ENCODE data around the gene ADAP1.

ADAP1 gene

DNA sequence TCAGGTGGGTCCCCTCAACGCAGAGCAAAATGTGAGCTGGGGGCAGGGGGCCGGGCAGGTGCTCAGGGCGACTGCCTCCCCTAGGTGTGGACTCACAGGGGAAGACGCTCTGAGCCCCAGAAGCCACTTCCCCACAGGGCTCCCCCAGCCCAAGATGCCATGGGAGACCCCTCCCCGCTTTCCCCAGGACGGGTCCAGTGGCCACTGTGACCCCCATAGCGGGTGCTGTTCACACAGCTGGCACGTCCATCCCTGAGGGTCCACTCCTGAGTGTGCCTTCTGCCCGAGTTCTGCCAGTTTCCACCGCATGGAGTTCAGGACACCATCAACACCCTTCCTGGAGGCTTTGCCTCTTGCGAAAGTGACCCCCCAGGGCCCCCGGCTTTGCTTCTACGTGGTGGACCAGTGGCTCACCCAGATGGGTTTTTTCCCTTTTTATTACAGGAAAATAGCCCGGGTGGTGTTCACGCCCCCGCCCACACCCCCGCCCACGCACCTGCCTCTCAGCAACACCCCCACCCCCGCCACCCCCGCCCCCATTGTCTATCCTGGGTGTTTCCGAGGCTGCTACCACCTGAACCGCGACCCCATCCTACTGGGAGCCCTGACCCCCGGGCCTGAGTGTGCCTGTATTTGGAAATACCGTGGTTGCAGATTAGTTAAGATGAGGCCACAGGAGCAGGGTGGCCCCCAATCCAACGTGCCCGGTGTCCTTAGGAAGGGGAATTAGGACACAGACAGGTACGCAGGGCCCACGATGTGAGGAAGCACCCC lies 32.0 kb downstream of the ADAP1 start:
- H3K4me3 ChIP-seq (ENCODE audit: low read depth, low read length) = no peak overlapping the region
- TF ChIP-seq, protein P1, sequence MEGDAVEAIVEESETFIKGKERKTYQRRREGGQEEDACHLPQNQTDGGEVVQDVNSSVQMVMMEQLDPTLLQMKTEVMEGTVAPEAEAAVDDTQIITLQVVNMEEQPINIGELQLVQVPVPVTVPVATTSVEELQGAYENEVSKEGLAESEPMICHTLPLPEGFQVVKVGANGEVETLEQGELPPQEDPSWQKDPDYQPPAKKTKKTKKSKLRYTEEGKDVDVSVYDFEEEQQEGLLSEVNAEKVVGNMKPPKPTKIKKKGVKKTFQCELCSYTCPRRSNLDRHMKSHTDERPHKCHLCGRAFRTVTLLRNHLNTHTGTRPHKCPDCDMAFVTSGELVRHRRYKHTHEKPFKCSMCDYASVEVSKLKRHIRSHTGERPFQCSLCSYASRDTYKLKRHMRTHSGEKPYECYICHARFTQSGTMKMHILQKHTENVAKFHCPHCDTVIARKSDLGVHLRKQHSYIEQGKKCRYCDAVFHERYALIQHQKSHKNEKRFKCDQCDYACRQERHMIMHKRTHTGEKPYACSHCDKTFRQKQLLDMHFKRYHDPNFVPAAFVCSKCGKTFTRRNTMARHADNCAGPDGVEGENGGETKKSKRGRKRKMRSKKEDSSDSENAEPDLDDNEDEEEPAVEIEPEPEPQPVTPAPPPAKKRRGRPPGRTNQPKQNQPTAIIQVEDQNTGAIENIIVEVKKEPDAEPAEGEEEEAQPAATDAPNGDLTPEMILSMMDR (IDR thresholded peaks at IDR 0.05; ENCODE audit: low read depth, low read length) = no peak

DNA sequence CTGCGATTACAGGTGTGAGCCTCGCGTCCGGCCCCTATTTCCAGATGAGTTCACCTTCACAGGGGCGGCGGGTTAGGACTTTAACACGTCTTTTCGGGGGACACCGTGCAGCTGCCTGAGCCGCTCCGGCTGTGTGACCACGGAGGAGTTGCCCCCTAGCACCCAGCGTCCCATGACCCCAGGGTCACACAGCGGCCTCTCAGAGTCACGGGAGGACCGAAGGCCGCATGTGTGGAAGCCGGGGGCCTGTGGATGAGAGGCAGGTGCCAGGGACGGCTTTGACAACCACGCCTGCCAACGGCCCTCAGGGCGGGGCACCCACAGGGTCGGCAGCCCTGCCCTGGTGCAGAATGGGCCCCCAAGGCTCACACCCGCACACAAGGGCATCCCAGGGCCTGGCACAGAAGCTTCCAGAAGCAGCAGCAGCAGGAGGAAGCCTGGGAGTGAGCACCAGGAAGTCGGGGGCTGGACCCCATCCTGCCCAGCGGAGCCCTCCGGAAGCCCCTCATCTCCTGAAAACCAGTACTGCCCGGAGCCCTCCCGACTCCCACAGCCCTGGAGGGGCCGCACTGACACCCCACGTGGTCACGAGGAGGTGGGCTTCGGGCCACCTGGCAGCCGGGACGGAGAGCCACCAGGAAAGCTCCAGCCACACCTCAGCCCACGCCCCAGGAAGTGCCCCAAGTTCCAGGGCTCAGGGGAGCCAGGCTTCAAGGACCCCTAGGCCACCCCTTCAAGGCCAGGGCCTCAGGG lies 32.7 kb downstream of the ADAP1 start:
- no peak overlapping the region for H3K4me3 ChIP-seq (ENCODE audit: low read depth, low read length)
- TF ChIP-seq, protein P1 (IDR thresholded peaks at IDR 0.05; ENCODE audit: low read depth, low read length) = no peak

DNA sequence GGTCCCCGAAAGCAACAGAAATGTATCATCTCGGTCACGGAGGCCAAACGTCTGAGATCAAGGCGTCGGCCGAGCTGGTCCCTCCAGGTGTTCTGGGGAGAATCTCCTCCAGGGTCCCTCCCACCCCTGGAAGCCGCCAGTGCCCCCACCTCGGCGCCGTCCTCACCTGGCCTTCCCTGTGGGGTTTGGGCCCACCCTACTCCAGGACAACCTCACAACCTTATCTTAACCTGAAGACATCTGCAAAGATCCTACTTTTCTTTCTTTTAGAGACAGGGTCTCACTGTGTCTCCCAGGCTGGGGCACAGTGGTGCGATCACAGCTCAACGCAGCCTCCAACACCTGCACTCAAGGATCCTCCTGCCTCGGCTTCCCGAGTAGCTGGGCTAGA lies 33.4 kb downstream of the ADAP1 start:
- TF ChIP-seq, protein P1 (IDR thresholded peaks at IDR 0.05; ENCODE audit: low read depth, low read length) = no peak
- no peak overlapping the region for H3K4me3 ChIP-seq (ENCODE audit: low read depth, low read length)

DNA sequence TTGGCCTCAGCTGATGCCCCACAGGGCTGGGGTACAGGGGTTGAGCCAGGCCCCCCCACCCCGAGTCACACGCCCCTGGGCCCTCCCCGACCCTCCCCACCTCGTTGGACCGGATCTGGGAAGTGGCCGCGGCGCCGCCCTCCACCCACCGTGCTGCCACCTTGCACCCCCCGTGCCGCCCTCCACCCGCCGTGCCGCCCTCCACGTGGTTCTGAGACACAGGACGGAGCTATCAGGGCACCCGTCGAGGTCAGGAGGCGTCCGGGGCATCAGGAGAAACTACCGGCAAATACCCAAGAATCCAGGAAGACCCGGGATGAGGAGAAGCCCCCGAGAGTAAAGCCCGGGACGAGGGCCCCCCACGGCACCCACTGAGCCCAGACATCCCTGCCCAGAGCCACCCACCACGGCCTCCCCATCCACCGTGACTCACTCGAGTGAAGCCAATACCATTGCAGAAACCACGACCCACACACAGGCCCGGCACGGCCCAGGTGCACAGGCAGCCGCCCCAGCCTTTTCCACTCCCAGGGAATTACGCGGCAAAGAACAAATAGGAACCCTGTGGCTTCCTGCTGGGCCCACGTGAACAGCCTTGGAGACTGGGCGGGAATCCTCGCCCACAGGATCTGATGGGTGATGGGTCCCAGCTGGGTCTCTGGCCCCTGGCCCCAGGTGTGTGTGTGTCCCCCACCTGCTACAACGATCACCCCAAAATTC lies 34.0 kb downstream of the ADAP1 start:
- H3K4me3 ChIP-seq (ENCODE audit: low read depth, low read length) = no peak overlapping the region
- TF ChIP-seq, protein P1 (IDR thresholded peaks at IDR 0.05; ENCODE audit: low read depth, low read length) = no peak

DNA sequence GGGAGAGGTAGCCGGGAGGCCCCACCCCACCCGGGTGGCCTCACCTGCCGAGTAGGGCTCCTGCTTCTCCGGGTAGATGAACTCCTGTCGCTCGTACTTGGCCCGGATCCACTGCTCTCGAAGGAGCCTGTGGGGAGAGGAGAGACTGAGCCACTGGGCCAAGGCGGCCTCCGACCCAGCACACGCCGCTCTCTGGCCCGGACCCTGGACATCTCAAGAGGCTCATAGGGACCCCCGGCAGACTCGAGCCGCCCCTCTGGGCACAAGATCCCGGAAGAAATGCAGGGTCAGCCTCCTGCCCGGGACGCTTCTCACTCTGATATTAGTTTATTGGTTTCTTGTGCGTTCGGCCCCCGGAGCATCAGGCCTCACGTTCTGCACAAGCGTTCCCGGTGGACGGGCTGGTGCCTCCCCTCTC lies 34.5 kb downstream of the ADAP1 start:
- TF ChIP-seq, protein P1 (IDR thresholded peaks at IDR 0.05; ENCODE audit: low read depth, low read length) = no peak
- H3K4me3 ChIP-seq (ENCODE audit: low read depth, low read length) = no peak overlapping the region

DNA sequence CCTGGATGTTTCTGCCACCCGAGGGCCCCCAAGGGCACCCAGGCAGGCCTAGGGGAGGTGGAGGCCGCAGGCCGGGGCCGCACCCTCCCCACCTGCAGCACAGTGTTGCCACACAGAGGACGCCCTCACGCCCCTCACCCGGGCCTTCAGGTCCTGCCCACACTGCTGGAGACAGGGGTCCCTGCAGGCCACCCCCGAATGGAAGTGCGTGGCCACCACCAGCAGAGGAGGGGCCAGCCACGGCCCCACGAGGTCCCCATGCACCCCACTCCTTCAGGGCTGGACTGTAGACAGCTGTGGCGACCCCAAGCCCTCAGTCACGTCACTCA lies 35.4 kb downstream of the ADAP1 start:
- TF ChIP-seq, protein P1 (IDR thresholded peaks at IDR 0.05; ENCODE audit: low read depth, low read length) = no peak
- H3K4me3 ChIP-seq (ENCODE audit: low read depth, low read length) = no peak overlapping the region

All from WI38 (cell line).